ENCODE results near the gene LATS2.
A peak's percentile ranks its signal among the peaks of the same experiment; 100 is the strongest.

LATS2 gene

GRCh38 chr13:21012841-21013681 is 48.3 kb downstream of the LATS2 start:
- peak; percentile 35 for DNase-seq (ENCODE audit: low read depth)
- no peak for TF ChIP-seq CTCF (conservative IDR thresholded peaks at IDR 0.05; ENCODE audit: low read length)

DNA sequence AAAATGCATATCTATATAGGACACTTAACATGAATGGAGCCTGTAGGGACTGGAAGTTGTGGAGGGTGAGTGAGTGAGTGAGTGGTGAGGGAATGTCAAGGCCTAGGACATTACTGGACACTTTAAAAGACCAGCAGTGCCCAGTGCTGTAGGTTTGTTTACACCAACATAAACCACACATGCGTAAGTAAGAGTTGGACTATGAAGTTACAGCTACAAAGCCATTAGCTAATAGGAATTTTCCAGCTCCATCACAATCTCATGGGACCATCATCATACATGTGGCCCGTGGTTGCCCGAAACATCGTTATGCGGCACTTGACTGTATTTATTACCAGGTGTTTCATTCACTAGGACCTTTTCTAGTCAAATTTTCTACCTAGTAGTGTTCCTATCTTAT is 49.2 kb downstream of the LATS2 start:
- no peak overlapping the region for H3K4me3 ChIP-seq (ENCODE audit: low read length)
- TF ChIP-seq CTCF (conservative IDR thresholded peaks at IDR 0.05; ENCODE audit: low read length): no peak
- DNase-seq (ENCODE audit: low read depth): no peak

More at GRCh38 chr13:21012841-21013681, 48.3 kb downstream of the LATS2 start:
- no peak overlapping the region for H3K4me3 ChIP-seq (ENCODE audit: low read length)

- DNase-seq (ENCODE audit: low read depth): peak; percentile 63
- TF ChIP-seq CTCF (conservative IDR thresholded peaks at IDR 0.05; ENCODE audit: low read length): no peak
- H3K4me3 ChIP-seq (ENCODE audit: low read length): no peak overlapping the region
These were observed 50.0 kb downstream of the LATS2 start for GRCh38 chr13:21011378-21011777.

DNA sequence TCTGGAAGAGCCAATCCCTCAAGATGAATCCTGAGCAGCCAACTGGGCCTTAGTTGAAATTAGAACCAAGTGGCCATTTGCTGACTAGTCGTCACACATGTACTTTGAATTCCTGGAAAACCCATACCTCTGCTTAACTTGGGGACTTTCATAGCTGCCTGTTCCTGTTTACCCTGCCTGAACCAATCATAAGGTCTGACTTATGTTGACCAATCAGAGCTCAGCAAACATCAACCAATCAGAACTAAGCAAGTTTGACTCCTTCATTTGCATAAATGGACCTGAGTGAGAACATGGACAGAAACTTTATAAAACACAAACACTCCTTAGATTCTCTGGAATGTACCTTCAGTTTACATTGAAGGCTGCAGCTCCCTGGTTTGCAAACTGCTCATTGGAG is 50.8 kb downstream of the LATS2 start:
- DNase-seq (ENCODE audit: low read depth): peak; percentile 38
- no peak overlapping the region for H3K4me3 ChIP-seq (ENCODE audit: low read length)
- TF ChIP-seq CTCF (conservative IDR thresholded peaks at IDR 0.05; ENCODE audit: low read length): no peak

- TF ChIP-seq CTCF (conservative IDR thresholded peaks at IDR 0.05; ENCODE audit: low read length): no peak
- DNase-seq (ENCODE audit: low read depth): no peak
- no peak overlapping the region for H3K4me3 ChIP-seq (ENCODE audit: low read length)
These were observed 52.4 kb downstream of the LATS2 start for GRCh38 chr13:21009036-21009435.

DNA sequence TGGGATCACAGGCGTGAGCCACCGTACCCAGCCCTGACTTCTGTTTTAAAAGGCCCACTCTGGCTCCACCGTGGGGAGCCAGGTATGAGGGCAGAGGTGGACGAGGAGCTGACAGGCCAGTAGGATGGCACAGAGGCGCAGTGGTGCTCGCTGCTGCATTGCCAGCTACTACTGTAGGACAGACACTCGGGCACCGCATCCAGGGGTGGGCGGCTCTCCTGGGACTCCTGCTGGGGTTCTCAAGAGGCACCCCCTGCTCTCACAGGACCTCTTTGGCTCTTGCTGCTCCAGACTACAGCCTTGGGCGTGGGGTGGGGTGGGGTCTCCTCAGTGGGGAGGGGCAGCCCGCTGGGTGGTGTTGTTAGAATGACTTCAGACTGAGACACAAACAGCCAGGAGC is 53.4 kb downstream of the LATS2 start:
- TF ChIP-seq CTCF (conservative IDR thresholded peaks at IDR 0.05; ENCODE audit: low read length): no peak
- no peak for DNase-seq (ENCODE audit: low read depth)
- H3K4me3 ChIP-seq (ENCODE audit: low read length): no peak overlapping the region
